Liver (tissue), 9 donors: ENCODE measurements around the gene TADA3. TPM values are rescaled to one million over a fixed set of nuclear protein-coding genes. Genes with fewer than 3 reads are reported as not detected.
A peak's percentile ranks its signal among the peaks of the same experiment; 100 is the strongest.

Experiments
- DNase-seq: peaks from one replicate; pipeline ENCODE4 v3.0.0-alpha.2; 2017; ENCODE audit warnings: low spot score
- H3K27ac ChIP-seq, 2 donors: one replicate each; pipeline ENCODE4 v1.7.0; 2013; ENCODE audit warnings: inconsistent platforms in 2 of 2, low read length in 2 of 2, control low read depth in 1 of 2, low read depth in 1 of 2, mild to moderate bottlenecking in 1 of 2
- H3K27me3 ChIP-seq, 4 donors: one replicate each; pipeline versions ENCODE4 v1.6.1 to v1.7.0; 2013; ENCODE audit warnings: low read length in 3 of 4, inconsistent platforms in 1 of 4, mild to moderate bottlenecking in 1 of 4, moderate library complexity in 1 of 4; ENCODE audit not compliant: control insufficient read depth in 4 of 4, insufficient read depth in 4 of 4
- H3K36me3 ChIP-seq, 4 donors: one replicate each; pipeline versions ENCODE4 v1.6.1 to v1.7.0; 2013; ENCODE audit warnings: low read length in 3 of 4, mild to moderate bottlenecking in 3 of 4, low read depth in 1 of 4, moderate library complexity in 1 of 4; ENCODE audit not compliant: control insufficient read depth in 4 of 4, insufficient read depth in 3 of 4
- H3K4me1 ChIP-seq, 4 donors: one replicate each; pipeline versions ENCODE4 v1.6.1 to v1.7.0; 2013; ENCODE audit warnings: low read length in 3 of 4, mild to moderate bottlenecking in 3 of 4, moderate library complexity in 1 of 4; ENCODE audit not compliant: control insufficient read depth in 4 of 4, insufficient read depth in 4 of 4
- H3K4me3 ChIP-seq, 3 donors: one replicate each; pipeline versions ENCODE4 v1.6.1 to v1.7.0; 2013; ENCODE audit warnings: low read length in 3 of 3, control low read depth in 1 of 3, low read depth in 1 of 3, mild to moderate bottlenecking in 1 of 3
- H3K9ac ChIP-seq, 2 donors: one replicate each; pipeline ENCODE4 v1.7.0; 2013; ENCODE audit warnings: low read length in 2 of 2, mild to moderate bottlenecking in 2 of 2, moderate library complexity in 2 of 2, control low read depth in 1 of 2, low read depth in 1 of 2
- H3K9me3 ChIP-seq, 4 donors: one replicate each; pipeline versions ENCODE4 v1.6.1 to v1.7.0; 2013; ENCODE audit warnings: low read length in 3 of 4; ENCODE audit not compliant: control insufficient read depth in 4 of 4
- ATF3 ChIP-seq: IDR thresholded peaks from 2 replicates; pipeline ENCODE4 v1.6.1; 2016; ENCODE audit warnings: antibody characterized with exemption
- EGR1 ChIP-seq, 2 donors: IDR thresholded peaks; 2 replicates each; pipeline ENCODE4 v1.6.1; 2016 to 2018; ENCODE audit warnings: antibody characterized with exemption in 2 of 2, low read depth in 2 of 2
- GABPA ChIP-seq, 2 donors: IDR thresholded peaks in 1 of 2; conservative IDR thresholded peaks in 1 of 2; 2 replicates each; pipeline ENCODE4 v1.6.1; 2016; ENCODE audit warnings: antibody characterized with exemption in 2 of 2, mild to moderate bottlenecking in 1 of 2, moderate library complexity in 1 of 2
- HNF4A ChIP-seq, 2 donors: conservative IDR thresholded peaks; 2 replicates each; pipeline ENCODE4 v1.6.1; 2016; ENCODE audit warnings: antibody characterized with exemption in 2 of 2, mild to moderate bottlenecking in 2 of 2
- JUND ChIP-seq, 2 donors: IDR thresholded peaks; 2 replicates each; pipeline ENCODE4 v1.6.1; 2016; ENCODE audit warnings: antibody characterized with exemption in 2 of 2
- MAX ChIP-seq: IDR thresholded peaks from 2 replicates; pipeline ENCODE4 v1.6.1; 2016; ENCODE audit warnings: antibody characterized with exemption
- NR2F2 ChIP-seq: IDR thresholded peaks from 2 replicates; pipeline ENCODE4 v1.6.1; 2016; ENCODE audit warnings: antibody characterized with exemption
- RAD21 ChIP-seq, 2 donors: IDR thresholded peaks; 2 replicates each; pipeline ENCODE4 v1.6.1; 2016; ENCODE audit warnings: antibody characterized with exemption in 2 of 2, mild to moderate bottlenecking in 2 of 2
- RXRA ChIP-seq, 2 donors: IDR thresholded peaks; 2 replicates each; pipeline ENCODE4 v1.6.1; 2017 to 2018; ENCODE audit warnings: antibody characterized with exemption in 2 of 2, mild to moderate bottlenecking in 1 of 2
- TAF1 ChIP-seq: conservative IDR thresholded peaks from 2 replicates; pipeline ENCODE4 v1.6.1; 2016; ENCODE audit warnings: antibody characterized with exemption, mild to moderate bottlenecking
- YY1 ChIP-seq: IDR thresholded peaks from 2 replicates; pipeline ENCODE4 v1.6.1; 2016; ENCODE audit warnings: antibody characterized with exemption, mild to moderate bottlenecking
- ZBTB33 ChIP-seq: IDR thresholded peaks from 2 replicates; pipeline ENCODE4 v1.6.1; 2016; ENCODE audit warnings: antibody characterized with exemption
- WGBS: extraction: QIAGEN DNeasy Blood & Tissue Kit; methylation state at CpG from one replicate; pipeline ENCODE4 v1.1.7; 2013; 5-methylcytosine and 5-hydroxymethylcytosine counted together
- polyA plus RNA-seq, 2 donors: library from polyadenylated mRNA; stranded (reverse) in 1 of 2; unstranded in 1 of 2; fragments of 200-250 nt in 1 of 2; fragments of >200 nt in 1 of 2; fragmentation: Nextera tagmentation in 1 of 2; extraction: Ambion mirVana in 1 of 2; gene quantifications; one replicate each; pipeline versions ENCODE4 v1.2.1 to v1.2.3, GENCODE V29; 2013 to 2015
- total RNA-seq, 2 donors: library from RNA; depleted of rRNA; stranded (reverse); fragments of >200 nt; gene quantifications; one replicate each; pipeline ENCODE4 v1.2.3, GENCODE V29; 2014
- donor health status: healthy.
- donor health status: healthy.
- donor health status: healthy.
- donor health status: healthy.
- donor health status: healthy.

The TADA3 gene
- total and polyA plus RNA-seq, 4 donors = 16.2 to 27.8 (median 21.5) TPM

GRCh38 chr3:9828801-9829755, 36.8 kb upstream of the TADA3 start:
- Histone ChIP-seq H3K9ac (no peak overlapping the region), H3K27ac (no peak overlapping the region), H3K4me3 (no peak overlapping the region), H3K36me3 (peaks cover 0 to 3% (median 1%) of the 10 kb centered on the region in 4 donors), H3K4me1 (no peaks in the 10 kb centered on the region), H3K9me3 (no peaks in the 10 kb centered on the region), H3K27me3 (no peaks in the 10 kb centered on the region)
- 97% methylated on average over 17 of the region's 17 CpGs for WGBS
- DNase-seq = no peak
- TF ChIP-seq EGR1 (IDR thresholded peaks at IDR 0.05; ENCODE audit: low read depth in 2 of 2) = no peak
- no peak for TF ChIP-seq ATF3

- no peak overlapping the region for H3K27ac ChIP-seq
- no peaks in the 10 kb centered on the region for H3K4me1 ChIP-seq
- no peak overlapping the region for H3K9ac ChIP-seq
- 89% methylated on average over 20 of the region's 20 CpGs for WGBS
- no peaks in the 10 kb centered on the region for H3K27me3 ChIP-seq
- no peaks in the 10 kb centered on the region for H3K9me3 ChIP-seq
- H3K36me3 ChIP-seq = no peaks in the 10 kb centered on the region
- TF ChIP-seq HNF4A (conservative IDR thresholded peaks at IDR 0.05) (no peak), RAD21 (IDR thresholded peaks at IDR 0.05) (peak; percentile 41 to 67)
- H3K4me3 ChIP-seq = no peak overlapping the region
- DNase-seq = no peak
These were observed 34.7 kb upstream of the TADA3 start for GRCh38 chr3:9826815-9827573.

- H3K27me3 ChIP-seq = no peaks in the 10 kb centered on the region
- no peaks in the 10 kb centered on the region for H3K4me1 ChIP-seq
- no peaks in the 10 kb centered on the region for H3K9me3 ChIP-seq
- H3K9ac ChIP-seq = no peak overlapping the region
- 76% methylated on average over 14 of the region's 14 CpGs for WGBS
- no peak for TF ChIP-seq JUND (IDR thresholded peaks at IDR 0.05)
- TF ChIP-seq RXRA (IDR thresholded peaks at IDR 0.05) = no peak
- no peak for TF ChIP-seq MAX
- no peak for TF ChIP-seq NR2F2
- no peak for TF ChIP-seq GABPA (IDR thresholded peaks at IDR 0.05 in 1 of 2, conservative IDR thresholded peaks at IDR 0.05 in 1 of 2)
- no peak for TF ChIP-seq ZBTB33
- no peak for TF ChIP-seq HNF4A (conservative IDR thresholded peaks at IDR 0.05)
- TF ChIP-seq TAF1 = no peak
- TF ChIP-seq YY1 = no peak
- no peaks in the 10 kb centered on the region for H3K36me3 ChIP-seq
- DNase-seq = no peak
- no peak overlapping the region for H3K4me3 ChIP-seq
- no peak overlapping the region for H3K27ac ChIP-seq
These were observed 33.3 kb upstream of the TADA3 start for GRCh38 chr3:9825451-9826040.
